Right cardiac atrium (tissue), 5 donors: ENCODE measurements around the gene FAM131B. TPM values are rescaled to one million over a fixed set of nuclear protein-coding genes. Genes with fewer than 3 reads are reported as not detected.

Experiments
- ATAC-seq, 2 donors: fragments of 200-7000 bp; cut with Tn5 transposase; one replicate each; pipeline versions ENCODE4 v1.8.0 to v1.9.1; 2020; ENCODE audit warnings: moderate library complexity in 2 of 2, mild to moderate bottlenecking in 1 of 2
- DNase-seq, 3 donors: peaks; one replicate each; pipeline ENCODE4 v3.0.0-alpha.2; 2020
- H3K27ac ChIP-seq: one replicate; pipeline ENCODE4 v1.5.1; 2013; ENCODE audit warnings: mild to moderate bottlenecking, low read length, control low read depth, moderate library complexity
- H3K27me3 ChIP-seq: one replicate; pipeline ENCODE4 v1.6.1; 2013; ENCODE audit not compliant: control insufficient read depth, insufficient read depth
- H3K4me1 ChIP-seq: one replicate; pipeline ENCODE4 v1.6.1; 2013; ENCODE audit warnings: low read length; ENCODE audit not compliant: control insufficient read depth, insufficient read depth
- H3K4me3 ChIP-seq: one replicate; pipeline ENCODE4 v1.5.1; 2013; ENCODE audit warnings: low read length, control low read depth
- H3K9me3 ChIP-seq: one replicate; pipeline ENCODE4 v1.6.1; 2013; ENCODE audit warnings: low read length; ENCODE audit not compliant: control insufficient read depth
- WGBS: extraction: QIAGEN DNeasy Blood & Tissue Kit; methylation state at CpG from one replicate; pipeline ENCODE4 v1.1.7; 2013; 5-methylcytosine and 5-hydroxymethylcytosine counted together
- intact Hi-C, 4 donors: fragments of 100-400 bp; cut with DNase I; formaldehyde crosslinking; loops; one replicate each; pipeline versions ENCODE4 v1.11.0 to v1.14.0; 2022 to 2023
- polyA plus RNA-seq: library from polyadenylated mRNA; stranded (reverse); fragments of 200-250 nt; gene quantifications from one replicate; pipeline ENCODE4 v1.2.3, GENCODE V29; 2013
- total RNA-seq, 4 donors: library from RNA; stranded (reverse); fragmentation: NEBNext Ultra II Directional; extraction: Animal tissue kit (Norgen Biotek cat#: 25700); gene quantifications; one replicate each; pipeline ENCODE4 v1.2.1, GENCODE V29; 2021
- donor health status: healthy with polysubstance abuse.
- donor health status: DM: no; HTN: yes; CAD: no.
- donor health status: DM: no; HTN: no; CAD: no.
- donor health status: DM: no; HTN: yes; CAD: no; lungs with severe emphysema.
- donor health status: DM: yes; HTN: yes; CAD: no.

FAM131B gene
- total and polyA plus RNA-seq, 5 donors: 0.21 to 0.51 (median 0.36) TPM

GRCh38 chr7:143388051-143388450, 25.5 kb upstream of the FAM131B start:
- no peaks in the 10 kb centered on the region for H3K27me3 ChIP-seq
- 74% methylated on average over 10 of the region's 10 CpGs for WGBS
- H3K4me1 ChIP-seq: peaks cover 32% of the 10 kb centered on the region
- H3K9me3 ChIP-seq: no peaks in the 10 kb centered on the region
- ATAC-seq: no peak
- intact Hi-C loops: loop anchor here in 1 of 4 donors (10.0 kb wide), 1 partner anchor 123 kb away; the partner anchor contains the start of gene GSTK1
- H3K4me3 ChIP-seq: no peak overlapping the region
- DNase-seq: peak in 1 of 3 donors; percentile 45
- no peak overlapping the region for H3K27ac ChIP-seq

- Histone ChIP-seq H3K4me1 (peaks cover 32% of the 10 kb centered on the region), H3K27ac (no peak overlapping the region), H3K4me3 (no peak overlapping the region), H3K9me3 (no peaks in the 10 kb centered on the region), H3K27me3 (no peaks in the 10 kb centered on the region)
- whole genome bisulfite sequencing: 82% methylated on average over 23 of the region's 23 CpGs
- intact Hi-C loops: loop anchor here in 1 of 4 donors (10.0 kb wide), 1 partner anchor 123 kb away; the partner anchor contains the start of gene GSTK1
- peak in 1 of 3 donors; percentile 69 for DNase-seq
- ATAC-seq: no peak
Observed at GRCh38 chr7:143387156-143387975, 24.9 kb upstream of the FAM131B start.

- ATAC-seq (no peak), DNase-seq (peak in 2 of 3 donors; percentile 62 to 67)
- peaks cover 25% of the 10 kb centered on the region for H3K4me1 ChIP-seq
- H3K9me3 ChIP-seq: no peaks in the 10 kb centered on the region
- no peaks in the 10 kb centered on the region for H3K27me3 ChIP-seq
- H3K4me3 ChIP-seq: no peak overlapping the region
- intact Hi-C loops: loop anchor here in 1 of 4 donors (10.0 kb wide), 1 partner anchor 121 kb away; the partner anchor contains the start of gene GSTK1
- WGBS: 28% methylated on average over 19 of the region's 19 CpGs
- peak overlapping the region; percentile 11 for H3K27ac ChIP-seq
Observed at GRCh38 chr7:143385891-143386781, 23.6 kb upstream of the FAM131B start.

GRCh38 chr7:143384661-143385631, 22.4 kb upstream of the FAM131B start:
- Histone ChIP-seq H3K9me3 (no peaks in the 10 kb centered on the region), H3K27me3 (no peaks in the 10 kb centered on the region), H3K27ac (peak overlapping the region; percentile 24), H3K4me3 (peak overlapping the region; percentile 2), H3K4me1 (peaks cover 25% of the 10 kb centered on the region)
- ATAC-seq (no peak), DNase-seq (peak in 2 of 3 donors; percentile 35 to 61)
- intact Hi-C loops: loop anchor here in 1 of 4 donors (10.0 kb wide), 1 partner anchor 120 kb away; the partner anchor contains the start of gene GSTK1
- 51% methylated on average over 14 of the region's 14 CpGs for WGBS

GRCh38 chr7:143384148-143384547, 21.6 kb upstream of the FAM131B start:
- H3K9me3 ChIP-seq: no peaks in the 10 kb centered on the region
- WGBS: 35% methylated on average over 5 of the region's 5 CpGs
- no peak for ATAC-seq
- peak overlapping the region; percentile 8 for H3K4me3 ChIP-seq
- DNase-seq: no peak
- no peaks in the 10 kb centered on the region for H3K27me3 ChIP-seq
- intact Hi-C loops: loop anchor here in 1 of 4 donors (10.0 kb wide), 1 partner anchor 119 kb away; the partner anchor contains the start of gene GSTK1
- peaks cover 25% of the 10 kb centered on the region for H3K4me1 ChIP-seq
- H3K27ac ChIP-seq: peak overlapping the region; percentile 24

- Histone ChIP-seq H3K27me3 (no peaks in the 10 kb centered on the region), H3K27ac (peak overlapping the region; percentile 29), H3K9me3 (no peaks in the 10 kb centered on the region), H3K4me1 (peaks cover 25% of the 10 kb centered on the region), H3K4me3 (no peak overlapping the region)
- intact Hi-C loops: loop anchor here in 1 of 4 donors (10.0 kb wide), 1 partner anchor 119 kb away; the partner anchor contains the start of gene GSTK1
- DNase-seq: no peak
- no peak for ATAC-seq
- WGBS: 67% methylated on average over 1 of the region's 1 CpG
Observed at GRCh38 chr7:143383642-143383957, 21.1 kb upstream of the FAM131B start.

GRCh38 chr7:143382791-143383641, 20.5 kb upstream of the FAM131B start:
- intact Hi-C loops: loop anchor here in 1 of 4 donors (10.0 kb wide), 1 partner anchor 118 kb away; the partner anchor contains the start of gene GSTK1
- peak in 2 of 3 donors; percentile 63 to 71 for DNase-seq
- H3K27ac ChIP-seq: peak overlapping the region; percentile 29
- ATAC-seq: no peak
- 71% methylated on average over 15 of the region's 15 CpGs for WGBS
- peak overlapping the region; percentile 60 for H3K4me3 ChIP-seq
- H3K9me3 ChIP-seq: no peaks in the 10 kb centered on the region
- H3K4me1 ChIP-seq: peaks cover 25% of the 10 kb centered on the region
- H3K27me3 ChIP-seq: no peaks in the 10 kb centered on the region

GRCh38 chr7:143382126-143382790, 19.7 kb upstream of the FAM131B start:
- intact Hi-C loops: loop anchor here in 1 of 4 donors (10.0 kb wide), 1 partner anchor 117 kb away; the partner anchor contains the start of gene GSTK1
- 7% methylated on average over 21 of the region's 21 CpGs for WGBS
- peaks cover 25% of the 10 kb centered on the region for H3K4me1 ChIP-seq

More at GRCh38 chr7:143382126-143382790, 19.7 kb upstream of the FAM131B start:
- DNase-seq (peak in 2 of 3 donors; percentile 56 to 71), ATAC-seq (no peak)
- peak overlapping the region; percentile 83 for H3K27ac ChIP-seq
- H3K4me3 ChIP-seq: peak overlapping the region; percentile 60
- H3K27me3 ChIP-seq: no peaks in the 10 kb centered on the region
- H3K9me3 ChIP-seq: no peaks in the 10 kb centered on the region
